Measurements from ENCODE around the gene RXRA.

RXRA gene

DNA sequence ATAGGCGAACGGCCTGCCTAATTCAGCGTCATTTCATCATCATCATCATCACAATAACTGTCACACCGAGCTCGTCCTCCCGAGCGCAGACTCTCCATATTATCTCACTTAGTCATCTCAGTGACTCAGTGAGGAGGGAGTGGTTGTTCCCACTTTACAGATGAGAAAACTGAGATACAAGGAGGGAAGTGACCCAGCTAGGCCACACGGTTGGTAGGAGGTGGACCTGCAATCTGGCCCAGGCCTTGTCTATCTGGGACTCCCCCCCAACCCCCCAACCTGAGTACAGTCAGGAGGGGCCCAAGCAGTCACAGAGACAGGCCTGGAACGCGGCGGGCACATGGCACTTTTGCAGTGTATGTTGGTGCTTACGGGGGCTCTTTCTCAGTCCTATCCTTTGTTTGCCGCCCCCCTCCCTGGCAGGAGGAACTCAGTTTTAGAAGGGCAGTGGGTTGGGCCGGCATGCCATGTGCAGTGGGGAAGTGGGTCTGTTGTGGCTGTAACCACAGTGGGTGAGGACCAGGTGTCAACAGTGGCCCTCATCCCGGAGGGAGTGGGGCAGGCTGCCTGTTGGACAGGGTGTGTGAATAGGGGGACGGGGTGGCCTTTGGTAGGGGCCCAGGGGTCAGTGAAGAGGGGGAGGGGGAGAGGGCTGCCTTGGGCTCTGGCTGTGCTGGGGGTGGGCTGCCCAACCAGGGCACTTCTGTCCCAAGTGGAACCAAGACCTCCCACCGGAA, 1.7 kb upstream of the RXRA start:
- Histone ChIP-seq H3K4me3 (ENCODE audit: low read depth, low read length) (no peak overlapping the region), H3K4me1 (ENCODE audit: control insufficient read depth, insufficient read depth, low read length) (no peaks in the 10 kb centered on the region), H3K9me3 (ENCODE audit: control insufficient read depth, insufficient read depth, low read depth, low read length) (no peaks in the 10 kb centered on the region), H3K36me3 (ENCODE audit: control insufficient read depth in 2 of 2, insufficient read depth in 1 of 2, low read length in 2 of 2) (no peaks in the 10 kb centered on the region), H3K27ac (ENCODE audit: extremely low read depth, low read depth, low read length) (no peak overlapping the region; the same call in 1 of the 2 replicates)
- TF ChIP-seq ZNF664 (tag by site-specific recombination; IDR thresholded peaks at IDR 0.05) (peak; percentile 98), KLF8 (tag by site-specific recombination; IDR thresholded peaks at IDR 0.05) (0 out of 2 replicates have a peak, but pooled peaks have one; percentile 31), SP7 (tag by site-specific recombination; IDR thresholded peaks at IDR 0.05) (0 out of 2 replicates have a peak, but pooled peaks have one; percentile 14), TRIM28 (IDR thresholded peaks at IDR 0.05; ENCODE audit: borderline replicate concordance, low read length) (0 out of 2 replicates have a peak, but pooled peaks have one; percentile 4), MYNN (tag by site-specific recombination; IDR thresholded peaks at IDR 0.05; ENCODE audit: borderline replicate concordance) (no peak), ZNF140 (tag by site-specific recombination; IDR thresholded peaks at IDR 0.05) (no peak), ZNF792 (tag by site-specific recombination; IDR thresholded peaks at IDR 0.05) (no peak), ZNF132 (tag by site-specific recombination; IDR thresholded peaks at IDR 0.05; ENCODE audit: borderline replicate concordance) (no peak)
- TF ChIP-seq, protein P1, sequence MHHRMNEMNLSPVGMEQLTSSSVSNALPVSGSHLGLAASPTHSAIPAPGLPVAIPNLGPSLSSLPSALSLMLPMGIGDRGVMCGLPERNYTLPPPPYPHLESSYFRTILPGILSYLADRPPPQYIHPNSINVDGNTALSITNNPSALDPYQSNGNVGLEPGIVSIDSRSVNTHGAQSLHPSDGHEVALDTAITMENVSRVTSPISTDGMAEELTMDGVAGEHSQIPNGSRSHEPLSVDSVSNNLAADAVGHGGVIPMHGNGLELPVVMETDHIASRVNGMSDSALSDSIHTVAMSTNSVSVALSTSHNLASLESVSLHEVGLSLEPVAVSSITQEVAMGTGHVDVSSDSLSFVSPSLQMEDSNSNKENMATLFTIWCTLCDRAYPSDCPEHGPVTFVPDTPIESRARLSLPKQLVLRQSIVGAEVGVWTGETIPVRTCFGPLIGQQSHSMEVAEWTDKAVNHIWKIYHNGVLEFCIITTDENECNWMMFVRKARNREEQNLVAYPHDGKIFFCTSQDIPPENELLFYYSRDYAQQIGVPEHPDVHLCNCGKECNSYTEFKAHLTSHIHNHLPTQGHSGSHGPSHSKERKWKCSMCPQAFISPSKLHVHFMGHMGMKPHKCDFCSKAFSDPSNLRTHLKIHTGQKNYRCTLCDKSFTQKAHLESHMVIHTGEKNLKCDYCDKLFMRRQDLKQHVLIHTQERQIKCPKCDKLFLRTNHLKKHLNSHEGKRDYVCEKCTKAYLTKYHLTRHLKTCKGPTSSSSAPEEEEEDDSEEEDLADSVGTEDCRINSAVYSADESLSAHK (tag by site-specific recombination; IDR thresholded peaks at IDR 0.05), result no peak
- TF ChIP-seq, protein P2, sequence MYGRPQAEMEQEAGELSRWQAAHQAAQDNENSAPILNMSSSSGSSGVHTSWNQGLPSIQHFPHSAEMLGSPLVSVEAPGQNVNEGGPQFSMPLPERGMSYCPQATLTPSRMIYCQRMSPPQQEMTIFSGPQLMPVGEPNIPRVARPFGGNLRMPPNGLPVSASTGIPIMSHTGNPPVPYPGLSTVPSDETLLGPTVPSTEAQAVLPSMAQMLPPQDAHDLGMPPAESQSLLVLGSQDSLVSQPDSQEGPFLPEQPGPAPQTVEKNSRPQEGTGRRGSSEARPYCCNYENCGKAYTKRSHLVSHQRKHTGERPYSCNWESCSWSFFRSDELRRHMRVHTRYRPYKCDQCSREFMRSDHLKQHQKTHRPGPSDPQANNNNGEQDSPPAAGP (tag by site-specific recombination; IDR thresholded peaks at IDR 0.05), result peak; percentile 65
- TF ChIP-seq, protein P3, sequence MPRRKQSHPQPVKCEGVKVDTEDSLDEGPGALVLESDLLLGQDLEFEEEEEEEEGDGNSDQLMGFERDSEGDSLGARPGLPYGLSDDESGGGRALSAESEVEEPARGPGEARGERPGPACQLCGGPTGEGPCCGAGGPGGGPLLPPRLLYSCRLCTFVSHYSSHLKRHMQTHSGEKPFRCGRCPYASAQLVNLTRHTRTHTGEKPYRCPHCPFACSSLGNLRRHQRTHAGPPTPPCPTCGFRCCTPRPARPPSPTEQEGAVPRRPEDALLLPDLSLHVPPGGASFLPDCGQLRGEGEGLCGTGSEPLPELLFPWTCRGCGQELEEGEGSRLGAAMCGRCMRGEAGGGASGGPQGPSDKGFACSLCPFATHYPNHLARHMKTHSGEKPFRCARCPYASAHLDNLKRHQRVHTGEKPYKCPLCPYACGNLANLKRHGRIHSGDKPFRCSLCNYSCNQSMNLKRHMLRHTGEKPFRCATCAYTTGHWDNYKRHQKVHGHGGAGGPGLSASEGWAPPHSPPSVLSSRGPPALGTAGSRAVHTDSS (tag by site-specific recombination; IDR thresholded peaks at IDR 0.05), result peak; percentile 39; the same call in 1 of the 2 replicates
- POLR2A ChIA-PET, result interaction anchor here (0.5 to 1.4 kb wide), 2 partner anchors 81 to 110 kb away, joined by 4 to 5 read pairs; no protein-coding TSS in a partner anchor
- CTCF ChIA-PET, result interaction anchor here (0.6 to 1.4 kb wide), 4 partner anchors 8 to 965 kb away, joined by 3 to 4 read pairs (median 3); no protein-coding TSS in a partner anchor

DNA sequence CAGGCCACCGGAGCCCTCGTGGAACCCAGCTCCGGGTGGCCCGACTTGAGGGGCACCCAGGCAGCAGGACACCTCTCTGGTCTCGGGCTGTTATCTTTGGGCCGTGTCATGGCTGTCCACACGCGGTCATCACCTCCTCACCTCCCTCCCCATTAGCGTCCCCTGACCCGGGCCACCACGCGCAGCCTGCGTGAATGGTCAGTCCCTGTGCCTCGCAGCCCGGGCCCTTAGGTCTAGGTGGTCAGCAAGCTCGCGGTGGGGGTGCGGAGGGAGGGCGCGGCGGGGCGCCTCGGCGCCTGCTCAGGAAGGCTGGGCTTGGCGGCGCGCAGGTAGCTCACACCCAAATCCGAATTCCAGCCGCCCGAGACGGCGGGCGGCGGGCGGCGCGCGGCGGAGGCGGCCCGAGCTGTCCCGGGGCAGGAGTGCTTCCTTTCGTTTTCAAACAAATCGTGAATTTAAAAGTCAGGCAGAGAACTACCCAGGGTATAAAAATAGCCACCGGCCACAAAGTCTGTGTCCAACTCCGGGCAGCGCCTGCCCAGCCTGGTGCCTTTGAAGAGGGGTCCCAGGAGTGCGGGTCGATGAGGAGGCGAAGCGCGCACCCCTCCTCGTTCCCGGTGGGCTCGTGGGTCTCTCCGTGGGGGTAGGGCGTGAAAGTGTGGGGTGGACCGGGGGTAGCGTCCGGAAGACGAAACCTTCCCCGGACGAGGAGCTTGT, 1.0 kb upstream of the RXRA start:
- H3K4me3 ChIP-seq (ENCODE audit: low read depth, low read length), result peak overlapping the region; percentile 57
- H3K36me3 ChIP-seq (ENCODE audit: control insufficient read depth in 2 of 2, insufficient read depth in 1 of 2, low read length in 2 of 2), result no peaks in the 10 kb centered on the region
- H3K9me3 ChIP-seq (ENCODE audit: control insufficient read depth, insufficient read depth, low read depth, low read length), result no peaks in the 10 kb centered on the region
- H3K27ac ChIP-seq (ENCODE audit: extremely low read depth, low read depth, low read length), result peak overlapping the region; percentile 64; the same call in 1 of the 2 replicates
- ChIA-PET POLR2A (interaction anchor here (0.7 to 1.4 kb wide), 3 partner anchors 110 to 156 kb away, joined by 3 to 5 read pairs (median 3); no protein-coding TSS in a partner anchor), CTCF (interaction anchor here (0.6 to 1.0 kb wide), 3 partner anchors 9 to 103 kb away, joined by 3 read pairs; no protein-coding TSS in a partner anchor)
- no peaks in the 10 kb centered on the region for H3K4me1 ChIP-seq (ENCODE audit: control insufficient read depth, insufficient read depth, low read length)
- TF ChIP-seq ZBTB20 (tag by site-specific recombination; IDR thresholded peaks at IDR 0.05) (peak; percentile 64; the same call in 1 of the 2 replicates), ZBTB8A (tag by site-specific recombination; IDR thresholded peaks at IDR 0.05) (peak; percentile 81), GLIS2 (tag by site-specific recombination; IDR thresholded peaks at IDR 0.05) (peak; percentile 46), EGR2 (tag by site-specific recombination; IDR thresholded peaks at IDR 0.05; ENCODE audit: low read depth) (no peak), GLIS1 (tag by site-specific recombination; IDR thresholded peaks at IDR 0.05) (peak; percentile 8; the same call in 1 of the 2 replicates), SP3 (tag by site-specific recombination; IDR thresholded peaks at IDR 0.05) (0 out of 2 replicates have a peak, but pooled peaks have one; percentile 15), ZNF366 (tag by site-specific recombination; conservative IDR thresholded peaks at IDR 0.05) (no peak), ZNF654 (tag by site-specific recombination; IDR thresholded peaks at IDR 0.05; ENCODE audit: low read depth) (no peak), ZNF335 (tag by site-specific recombination; conservative IDR thresholded peaks at IDR 0.05) (peak; percentile 81), ZIC2 (tag by site-specific recombination; IDR thresholded peaks at IDR 0.05) (0 out of 2 replicates have a peak, but pooled peaks have one; percentile 39), ZEB2 (tag by site-specific recombination; IDR thresholded peaks at IDR 0.05) (0 out of 2 replicates have a peak, but pooled peaks have one; percentile 35)
- TF ChIP-seq, protein P2 (tag by site-specific recombination; IDR thresholded peaks at IDR 0.05), result no peak
- TF ChIP-seq, protein P4, sequence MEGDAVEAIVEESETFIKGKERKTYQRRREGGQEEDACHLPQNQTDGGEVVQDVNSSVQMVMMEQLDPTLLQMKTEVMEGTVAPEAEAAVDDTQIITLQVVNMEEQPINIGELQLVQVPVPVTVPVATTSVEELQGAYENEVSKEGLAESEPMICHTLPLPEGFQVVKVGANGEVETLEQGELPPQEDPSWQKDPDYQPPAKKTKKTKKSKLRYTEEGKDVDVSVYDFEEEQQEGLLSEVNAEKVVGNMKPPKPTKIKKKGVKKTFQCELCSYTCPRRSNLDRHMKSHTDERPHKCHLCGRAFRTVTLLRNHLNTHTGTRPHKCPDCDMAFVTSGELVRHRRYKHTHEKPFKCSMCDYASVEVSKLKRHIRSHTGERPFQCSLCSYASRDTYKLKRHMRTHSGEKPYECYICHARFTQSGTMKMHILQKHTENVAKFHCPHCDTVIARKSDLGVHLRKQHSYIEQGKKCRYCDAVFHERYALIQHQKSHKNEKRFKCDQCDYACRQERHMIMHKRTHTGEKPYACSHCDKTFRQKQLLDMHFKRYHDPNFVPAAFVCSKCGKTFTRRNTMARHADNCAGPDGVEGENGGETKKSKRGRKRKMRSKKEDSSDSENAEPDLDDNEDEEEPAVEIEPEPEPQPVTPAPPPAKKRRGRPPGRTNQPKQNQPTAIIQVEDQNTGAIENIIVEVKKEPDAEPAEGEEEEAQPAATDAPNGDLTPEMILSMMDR (tag by site-specific recombination; IDR thresholded peaks at IDR 0.05), result 0 out of 2 replicates have a peak, but pooled peaks have one; percentile 8

Measured in HEK293 (cell line).